Endothelial cell of umbilical vein (primary cell): ENCODE results near the gene N4BP3. TPM values are rescaled to one million over a fixed set of nuclear protein-coding genes. Genes with fewer than 3 reads are reported as not detected.

Source experiments
- BruUV-seq: library from RNA; stranded (reverse); fragments of 400-500 nt; replicated peaks from 2 replicates; lab custom pipeline; 2021; lab: Mats Ljungman, UMichigan
- CTCF ChIA-PET: fragments of 300-600, 350-600 bp; sonication (Branson Sonifier 250); formaldehyde crosslinking; loops from one replicate; lab custom pipeline; 2021; ENCODE audit warnings: antibody characterized with exemption, inconsistent platforms; lab: Charles Lee
- POLR2A ChIA-PET: fragments of 300-600, 350-600 bp; sonication (Branson Sonifier 250); formaldehyde crosslinking; loops from one replicate; lab custom pipeline; 2021; ENCODE audit warnings: antibody characterized with exemption, inconsistent platforms; lab: Charles Lee
- DNase-seq: peaks from one replicate; pipeline ENCODE4 v3.0.0-alpha.2; 2011; ENCODE audit warnings: low read depth, low spot score
- FAIRE-seq: peaks from 2 replicates; lab custom pipeline; 2011; peaks lifted over from hg19 to GRCh38; lab: Jason Lieb, UNC
- H2AFZ ChIP-seq: 2 replicates; pipeline ENCODE4 v1.6.0; 2012; ENCODE audit warnings: low read depth, low read length, control low read depth, inconsistent platforms
- H3K27ac ChIP-seq: 2 replicates; pipeline ENCODE4 v1.5.1; 2011; ENCODE audit warnings: low read depth, mild to moderate bottlenecking, control low read depth, low read length, moderate library complexity; ENCODE audit not compliant: insufficient read depth
- H3K27me3 ChIP-seq, 2 experiments: 2 replicates each; pipeline versions ENCODE4 v1.6.0 to v1.6.1; 2011; ENCODE audit warnings: low read length in 2 of 2, mixed read lengths in 1 of 2; ENCODE audit not compliant: control insufficient read depth in 2 of 2, insufficient read depth in 2 of 2
- H3K36me3 ChIP-seq, 2 experiments: 2 replicates in 1 of 2; 3 replicates in 1 of 2; pipeline ENCODE4 v1.5.1; 2011; ENCODE audit warnings: low read length in 2 of 2, mild to moderate bottlenecking in 1 of 2, moderate library complexity in 1 of 2; ENCODE audit not compliant: control insufficient read depth in 2 of 2, insufficient read depth in 2 of 2; ENCODE audit errors: extremely low read depth in 1 of 2
- H3K4me1 ChIP-seq: 3 replicates; pipeline ENCODE4 v1.5.1; 2011; ENCODE audit warnings: mild to moderate bottlenecking, low read length; ENCODE audit not compliant: control insufficient read depth, insufficient read depth; ENCODE audit errors: extremely low read depth
- H3K4me2 ChIP-seq: 2 replicates; pipeline ENCODE4 v1.6.1; 2011; ENCODE audit warnings: low read length, control low read depth, mixed read lengths; ENCODE audit not compliant: insufficient read depth
- H3K4me3 ChIP-seq, 3 experiments: fragments of 200-600 bp in 1 of 3; sonication (generic), shearing (Covaris generic) in 1 of 3; replicated peaks in 1 of 3; 2 replicates each; pipeline ENCODE4 v1.5.1; 2011 to 2016; ENCODE audit warnings: control low read depth in 3 of 3, low read length in 3 of 3, mild to moderate bottlenecking in 2 of 3, inconsistent platforms in 1 of 3, low read depth in 1 of 3, moderate library complexity in 1 of 3; ENCODE audit not compliant: insufficient read depth in 1 of 3
- H3K79me2 ChIP-seq: 2 replicates; pipeline ENCODE4 v1.6.0; 2012; ENCODE audit warnings: low read length, inconsistent platforms; ENCODE audit not compliant: control insufficient read depth, insufficient read depth
- H3K9ac ChIP-seq: replicated peaks from 2 replicates; pipeline ENCODE3; 2011; ENCODE audit warnings: low read length, control low read depth; ENCODE audit not compliant: insufficient read depth; ENCODE audit errors: extremely low read depth
- H3K9me1 ChIP-seq: replicated peaks from 3 replicates; pipeline ENCODE4 v1.6.0; 2011; ENCODE audit warnings: mild to moderate bottlenecking, low read length; ENCODE audit not compliant: control insufficient read depth, insufficient read depth; ENCODE audit errors: extremely low read depth
- H3K9me3 ChIP-seq: replicated peaks from 2 replicates; pipeline ENCODE4 v1.5.1; 2012; ENCODE audit warnings: low read length, inconsistent platforms; ENCODE audit not compliant: control insufficient read depth, insufficient read depth
- H4K20me1 ChIP-seq: replicated peaks from 2 replicates; pipeline ENCODE3; 2011; ENCODE audit warnings: mild to moderate bottlenecking, low read length; ENCODE audit not compliant: control insufficient read depth, insufficient read depth; ENCODE audit errors: extremely low read depth
- EZH2 ChIP-seq: IDR thresholded peaks from 2 replicates; pipeline ENCODE4 v1.6.1; 2012; ENCODE audit warnings: borderline replicate concordance, low read depth, mild to moderate bottlenecking, moderate library complexity, low read length, inconsistent platforms; ENCODE audit not compliant: severe bottlenecking
- FOS ChIP-seq: IDR thresholded peaks from 2 replicates; pipeline ENCODE4 v1.6.1; 2011; ENCODE audit warnings: mild to moderate bottlenecking, low read length, moderate library complexity, borderline replicate concordance; ENCODE audit not compliant: insufficient read depth
- GATA2 ChIP-seq: IDR thresholded peaks from 2 replicates; pipeline ENCODE4 v1.7.0; 2011; ENCODE audit warnings: low read depth, mild to moderate bottlenecking, moderate library complexity, mixed read lengths, low read length; ENCODE audit not compliant: insufficient read length, insufficient read depth
- JUN ChIP-seq: IDR thresholded peaks from 2 replicates; pipeline ENCODE4 v1.6.1; 2011; ENCODE audit warnings: borderline replicate concordance, low read depth; ENCODE audit not compliant: insufficient read length, insufficient read depth
- POLR2AphosphoS5 ChIP-seq: IDR thresholded peaks from 2 replicates; pipeline ENCODE4 v1.6.1; 2012; ENCODE audit warnings: low read depth, mild to moderate bottlenecking, control low read depth, low read length, moderate library complexity; ENCODE audit not compliant: insufficient read depth
- dilution Hi-C: fragments of 300-500 bp; cut with MboI; formaldehyde crosslinking; loops from one replicate; pipeline ENCODE4 v1.15.0; 2019; ENCODE audit warnings: low sequenced_read_pairs; ENCODE audit not compliant: extremely low pct_ligation_motif_present
- intact Hi-C: fragments of 100-400 bp; cut with micrococcal nuclease; formaldehyde crosslinking; loops from one replicate; pipeline ENCODE4 v1.10.0; 2022
- polyA plus RNA-seq, 4 experiments: library from polyadenylated mRNA; depleted of rRNA in 3 of 4; stranded (reverse) in 3 of 4; unstranded in 1 of 4; fragments of >200 nt; gene quantifications; 2 replicates each; pipeline versions ENCODE4 v1.2.1 to v1.2.3, GENCODE V29; 2011 to 2012; ENCODE audit warnings: missing spikeins in 1 of 4
- total RNA-seq: library from RNA; stranded (reverse); gene quantifications from 2 replicates; pipeline ENCODE4 v1.2.3, GENCODE V29; 2021
- TF ChIP-seq, protein P1 (sequence below), 2 donors: IDR thresholded peaks; 1 replicate in 1 of 2; 2 replicates in 1 of 2; pipeline ENCODE4 v1.5.1; 2011; ENCODE audit warnings: low read length in 2 of 2, mild to moderate bottlenecking in 2 of 2, moderate library complexity in 2 of 2, control low read depth in 1 of 2, inconsistent platforms in 1 of 2, low read depth in 1 of 2; ENCODE audit not compliant: insufficient read depth in 1 of 2; ENCODE audit errors: extremely low read depth in 1 of 2

N4BP3 gene
- total and polyA plus RNA-seq, 2 donors (not counting 3 experiments of a cell fraction or from before 2014, with no cell fraction given) = 11.8 to 38.2 TPM

DNA sequence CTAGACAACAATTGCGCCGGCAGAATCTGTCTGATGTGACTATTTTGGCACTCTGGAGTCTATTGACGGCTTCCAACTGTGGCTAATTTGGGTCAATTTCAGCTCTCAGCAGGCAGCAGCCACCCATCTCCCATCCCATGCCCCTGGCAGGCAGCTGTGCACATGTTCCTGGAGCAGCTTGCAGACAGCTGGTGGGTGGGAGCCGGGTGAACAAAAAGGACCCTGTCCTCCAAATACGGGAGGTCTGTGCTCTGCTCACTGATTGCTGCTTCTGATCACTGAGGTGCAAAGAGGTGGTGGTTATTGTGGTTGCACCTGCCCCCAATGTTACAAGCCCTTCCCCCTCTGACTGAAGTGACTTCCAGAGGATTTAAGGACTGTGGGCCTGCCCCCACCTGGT is 45.0 kb upstream of the N4BP3 start:
- H3K79me2 ChIP-seq = no peaks in the 10 kb centered on the region
- ChIA-PET POLR2A (no interaction called here), CTCF (interaction anchor here (1.0 kb wide), 1 partner anchor 130 kb away, joined by 3 read pairs; no protein-coding TSS in a partner anchor)
- no peak overlapping the region for H3K4me2 ChIP-seq
- dilution Hi-C loops = no loop called here
- no peak overlapping the region for H3K4me3 ChIP-seq
- FAIRE-seq (no peak), DNase-seq (no peak)
- no peaks in the 10 kb centered on the region for H4K20me1 ChIP-seq
- H3K36me3 ChIP-seq = no peaks in the 10 kb centered on the region
- no TSS peak for BruUV-seq
- peaks cover 0 to 2% of the 10 kb centered on the region in 2 experiments for H3K27me3 ChIP-seq
- H3K9me1 ChIP-seq = no peaks in the 10 kb centered on the region
- intact Hi-C loops = no loop called here
- TF ChIP-seq EZH2 (no peak), POLR2AphosphoS5 (no peak), FOS (no peak), GATA2 (no peak)
- TF ChIP-seq, protein P1, sequence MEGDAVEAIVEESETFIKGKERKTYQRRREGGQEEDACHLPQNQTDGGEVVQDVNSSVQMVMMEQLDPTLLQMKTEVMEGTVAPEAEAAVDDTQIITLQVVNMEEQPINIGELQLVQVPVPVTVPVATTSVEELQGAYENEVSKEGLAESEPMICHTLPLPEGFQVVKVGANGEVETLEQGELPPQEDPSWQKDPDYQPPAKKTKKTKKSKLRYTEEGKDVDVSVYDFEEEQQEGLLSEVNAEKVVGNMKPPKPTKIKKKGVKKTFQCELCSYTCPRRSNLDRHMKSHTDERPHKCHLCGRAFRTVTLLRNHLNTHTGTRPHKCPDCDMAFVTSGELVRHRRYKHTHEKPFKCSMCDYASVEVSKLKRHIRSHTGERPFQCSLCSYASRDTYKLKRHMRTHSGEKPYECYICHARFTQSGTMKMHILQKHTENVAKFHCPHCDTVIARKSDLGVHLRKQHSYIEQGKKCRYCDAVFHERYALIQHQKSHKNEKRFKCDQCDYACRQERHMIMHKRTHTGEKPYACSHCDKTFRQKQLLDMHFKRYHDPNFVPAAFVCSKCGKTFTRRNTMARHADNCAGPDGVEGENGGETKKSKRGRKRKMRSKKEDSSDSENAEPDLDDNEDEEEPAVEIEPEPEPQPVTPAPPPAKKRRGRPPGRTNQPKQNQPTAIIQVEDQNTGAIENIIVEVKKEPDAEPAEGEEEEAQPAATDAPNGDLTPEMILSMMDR (IDR thresholded peaks at IDR 0.05; ENCODE audit: extremely low read depth in 1 of 2, insufficient read depth in 1 of 2, low read depth in 1 of 2, low read length in 2 of 2) = no peak
- H2AFZ ChIP-seq = no peak overlapping the region
- H3K9ac ChIP-seq = no peak overlapping the region
- no peak overlapping the region for H3K27ac ChIP-seq
- H3K4me1 ChIP-seq = no peaks in the 10 kb centered on the region
- no peaks in the 10 kb centered on the region for H3K9me3 ChIP-seq

- H3K9me1 ChIP-seq = no peaks in the 10 kb centered on the region
- no peaks in the 10 kb centered on the region for H3K79me2 ChIP-seq
- CTCF ChIA-PET = interaction anchor here (1.4 kb wide), 1 partner anchor 463 kb away, joined by 3 read pairs; no protein-coding TSS in a partner anchor
- no peak overlapping the region for H3K4me3 ChIP-seq
- TF ChIP-seq, protein P1 (IDR thresholded peaks at IDR 0.05; ENCODE audit: extremely low read depth in 1 of 2, insufficient read depth in 1 of 2, low read depth in 1 of 2, low read length in 2 of 2) = peak; percentile 40 to 51
- TF ChIP-seq JUN = no peak
- peak; percentile 41 for DNase-seq
- no peak overlapping the region for H3K9ac ChIP-seq
- H3K4me2 ChIP-seq = no peak overlapping the region
- H3K36me3 ChIP-seq = no peaks in the 10 kb centered on the region
- peaks cover 0 to 2% of the 10 kb centered on the region in 2 experiments for H3K27me3 ChIP-seq
- dilution Hi-C loops (no loop called here), intact Hi-C loops (loop anchor here (2.0 kb wide), 1 partner anchor 463 kb away; no protein-coding TSS in a partner anchor)
- H3K4me1 ChIP-seq = no peaks in the 10 kb centered on the region
- H3K27ac ChIP-seq = no peak overlapping the region
- H4K20me1 ChIP-seq = no peaks in the 10 kb centered on the region
- peak; percentile 26 for FAIRE-seq
- POLR2A ChIA-PET = no interaction called here
- BruUV-seq = no TSS peak
- H2AFZ ChIP-seq = no peak overlapping the region
- H3K9me3 ChIP-seq = no peaks in the 10 kb centered on the region
These were observed 43.4 kb upstream of the N4BP3 start for GRCh38 chr5:178069909-178070308.
